Kidney epithelial cell (primary cell): ENCODE measurements around the gene KLF9. TPM values are rescaled to one million over a fixed set of nuclear protein-coding genes. Genes with fewer than 3 reads are reported as not detected.
"Not testable (repeated sequence)": the region's sequence is repeated elsewhere in the genome, so short reads cannot be mapped to it uniquely, and the experiment has no call there.

Experiments
- DNase-seq: peaks from one replicate; pipeline ENCODE4 v3.0.0-alpha.2; 2010; ENCODE audit warnings: low read depth
- H3K27me3 ChIP-seq: 2 replicates; pipeline ENCODE4 v1.6.0; 2011; ENCODE audit warnings: low read length; ENCODE audit not compliant: control insufficient read depth, insufficient read depth
- H3K36me3 ChIP-seq: 2 replicates; pipeline ENCODE4 v1.5.1; 2011; ENCODE audit warnings: low read length; ENCODE audit not compliant: control insufficient read depth, insufficient read depth
- H3K4me3 ChIP-seq: 2 replicates; pipeline ENCODE4 v1.5.1; 2011; ENCODE audit warnings: low read depth, mild to moderate bottlenecking, control low read depth, low read length
- total RNA-seq: library from RNA; depleted of rRNA; stranded (reverse); fragments of >200 nt; gene quantifications from 2 replicates; pipeline ENCODE4 v1.2.3, GENCODE V29; 2015
- TF ChIP-seq, protein P1 (sequence below): IDR thresholded peaks from 2 replicates; pipeline ENCODE4 v1.5.1; 2011; ENCODE audit warnings: mild to moderate bottlenecking, moderate library complexity, low read length, control low read depth, inconsistent platforms; ENCODE audit not compliant: insufficient read depth, poor library complexity, severe bottlenecking

Gene KLF9
- total RNA-seq, 1 donor from 2014 or later = 9.7 TPM

GRCh38 chr9:70405808-70406433 is 8.5 kb downstream of the KLF9 start:
- H3K4me3 ChIP-seq = no peak overlapping the region
- no peaks in the 10 kb centered on the region for H3K27me3 ChIP-seq
- H3K36me3 ChIP-seq = no peaks in the 10 kb centered on the region
- DNase-seq = no peak
- TF ChIP-seq, protein P1, sequence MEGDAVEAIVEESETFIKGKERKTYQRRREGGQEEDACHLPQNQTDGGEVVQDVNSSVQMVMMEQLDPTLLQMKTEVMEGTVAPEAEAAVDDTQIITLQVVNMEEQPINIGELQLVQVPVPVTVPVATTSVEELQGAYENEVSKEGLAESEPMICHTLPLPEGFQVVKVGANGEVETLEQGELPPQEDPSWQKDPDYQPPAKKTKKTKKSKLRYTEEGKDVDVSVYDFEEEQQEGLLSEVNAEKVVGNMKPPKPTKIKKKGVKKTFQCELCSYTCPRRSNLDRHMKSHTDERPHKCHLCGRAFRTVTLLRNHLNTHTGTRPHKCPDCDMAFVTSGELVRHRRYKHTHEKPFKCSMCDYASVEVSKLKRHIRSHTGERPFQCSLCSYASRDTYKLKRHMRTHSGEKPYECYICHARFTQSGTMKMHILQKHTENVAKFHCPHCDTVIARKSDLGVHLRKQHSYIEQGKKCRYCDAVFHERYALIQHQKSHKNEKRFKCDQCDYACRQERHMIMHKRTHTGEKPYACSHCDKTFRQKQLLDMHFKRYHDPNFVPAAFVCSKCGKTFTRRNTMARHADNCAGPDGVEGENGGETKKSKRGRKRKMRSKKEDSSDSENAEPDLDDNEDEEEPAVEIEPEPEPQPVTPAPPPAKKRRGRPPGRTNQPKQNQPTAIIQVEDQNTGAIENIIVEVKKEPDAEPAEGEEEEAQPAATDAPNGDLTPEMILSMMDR = no peak

DNA sequence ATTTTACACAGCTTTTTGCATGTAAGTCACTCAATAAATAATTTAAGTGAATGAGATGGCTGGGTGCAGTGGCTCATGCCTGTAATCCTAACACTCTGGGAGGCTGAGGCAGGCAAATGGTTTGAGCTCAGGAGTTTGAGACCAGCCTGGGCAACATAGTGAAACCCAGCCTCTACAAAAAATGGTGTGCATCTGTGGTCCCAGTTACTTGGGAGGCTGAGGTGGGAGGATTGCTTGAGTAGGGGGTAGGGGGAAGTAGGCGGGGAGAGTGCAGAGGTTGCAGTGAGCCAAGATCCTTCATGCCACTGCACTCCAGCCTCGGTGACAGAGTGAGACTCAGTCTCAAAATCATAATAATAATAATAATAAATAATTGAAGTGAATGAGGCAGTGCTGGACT is 10.2 kb downstream of the KLF9 start:
- Histone ChIP-seq H3K27me3 (no peaks in the 10 kb centered on the region), H3K36me3 (no peaks in the 10 kb centered on the region), H3K4me3 (no peak overlapping the region)
- no peak for DNase-seq
- TF ChIP-seq, protein P1 = no peak

DNA sequence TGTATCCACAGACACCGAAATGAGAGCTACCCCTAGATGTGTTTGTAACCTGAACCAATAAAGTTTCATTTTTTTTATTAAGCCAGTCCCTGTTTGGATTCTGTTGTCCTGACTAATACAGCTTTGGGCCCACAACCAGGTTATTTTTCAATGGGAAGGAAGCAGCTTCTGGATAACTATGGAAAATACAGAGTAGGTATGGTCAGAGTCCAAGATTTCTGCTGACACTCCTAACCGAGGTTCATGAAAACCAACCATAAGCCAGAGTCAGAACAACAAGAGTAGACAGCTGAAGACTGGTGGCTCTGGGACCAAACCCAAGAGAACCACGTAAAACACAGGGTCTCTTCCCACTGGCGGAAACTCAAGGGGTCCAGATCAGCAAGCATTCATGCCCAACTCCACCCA is 10.8 kb downstream of the KLF9 start:
- TF ChIP-seq, protein P1 = no peak
- H3K36me3 ChIP-seq = no peaks in the 10 kb centered on the region
- H3K4me3 ChIP-seq = no peak overlapping the region
- no peak for DNase-seq
- no peaks in the 10 kb centered on the region for H3K27me3 ChIP-seq

- TF ChIP-seq, protein P1 = no peak
- no peak for DNase-seq
- H3K4me3 ChIP-seq = no peak overlapping the region
- no peaks in the 10 kb centered on the region for H3K36me3 ChIP-seq
- no peaks in the 10 kb centered on the region for H3K27me3 ChIP-seq
Observed at GRCh38 chr9:70403166-70403565, 11.3 kb downstream of the KLF9 start.

GRCh38 chr9:70402213-70402612 is 12.2 kb downstream of the KLF9 start:
- TF ChIP-seq, protein P1 = no peak
- no peaks in the 10 kb centered on the region for H3K36me3 ChIP-seq
- DNase-seq = no peak
- no peaks in the 10 kb centered on the region for H3K27me3 ChIP-seq
- no peak overlapping the region for H3K4me3 ChIP-seq

GRCh38 chr9:70401241-70401640 is 13.2 kb downstream of the KLF9 start:
- DNase-seq, H3K36me3 ChIP-seq, H3K27me3 ChIP-seq, H3K4me3 ChIP-seq: not testable (repeated sequence)
